ENCODE measurements around the gene SORCS2. TPM values are rescaled to one million over a fixed set of nuclear protein-coding genes. Genes with fewer than 3 reads are reported as not detected.

Gene SORCS2
- polyA plus RNA-seq, 1 of the 3 experiments (the other 2 are of a cell fraction), result 1.6 TPM

- no peak overlapping the region for H2AFZ ChIP-seq (ENCODE audit: low read depth)
- H3K4me2 ChIP-seq, result no peak overlapping the region
- H3K9me3 ChIP-seq, result no peaks in the 10 kb centered on the region
- H3K9ac ChIP-seq, result no peak overlapping the region
- H3K36me3 ChIP-seq (replicated peaks in 1 of 2; ENCODE audit: control insufficient read depth in 1 of 2, insufficient read depth in 2 of 2, low read length in 1 of 2), result no peaks in the 10 kb centered on the region
- DNase-seq, result peak; percentile 61
- peak overlapping the region in 1 of 2 experiments; percentile 48; a peak in 1 of 4 replicates for H3K27ac ChIP-seq (ENCODE audit: low read depth in 2 of 2, low read length in 1 of 2)
- H3K9me2 ChIP-seq, result no peaks in the 10 kb centered on the region
- ChIA-PET CTCF (interaction anchor here (0.6 kb wide), 1 partner anchor 587 kb away, joined by 4 read pairs; no protein-coding TSS in a partner anchor), POLR2A (no interaction called here)
- WGBS (ENCODE audit: low lambda C conversion rate), result 50% methylated on average over 7 of the region's 7 CpGs
- H3F3A ChIP-seq (replicated peaks; ENCODE audit: insufficient read depth), result no peaks in the 10 kb centered on the region
- TF ChIP-seq EP300 (IDR thresholded peaks at IDR 0.05; ENCODE audit: borderline replicate concordance in 1 of 2, low read depth in 1 of 2, low read length in 1 of 2) (peak in 1 of 2 experiments; percentile 7; a peak in 1 of 4 replicates), MAX (IDR thresholded peaks at IDR 0.05; ENCODE audit: low read depth) (no peak)
- no peaks in the 10 kb centered on the region for H3K79me2 ChIP-seq (ENCODE audit: insufficient read depth)
- H3K27me3 ChIP-seq (ENCODE audit: insufficient read depth), result no peaks in the 10 kb centered on the region
- H3K4me3 ChIP-seq (ENCODE audit: low read depth in 2 of 2, low read length in 1 of 2), result no peak overlapping the region
- peaks cover 0 to 42% of the 10 kb centered on the region in 2 experiments; a peak in 1 of 4 replicates for H3K4me1 ChIP-seq (ENCODE audit: control insufficient read depth in 1 of 2, insufficient read depth in 2 of 2, low read depth in 1 of 2, low read length in 1 of 2)
- no peaks in the 10 kb centered on the region for H4K20me1 ChIP-seq (ENCODE audit: insufficient read depth)
These were observed 319.2 kb downstream of the SORCS2 start for GRCh38 chr4:7511525-7511924.

GRCh38 chr4:7512428-7512827, 320.1 kb downstream of the SORCS2 start:
- Histone ChIP-seq H3K27me3 (ENCODE audit: insufficient read depth) (no peaks in the 10 kb centered on the region), H3F3A (replicated peaks; ENCODE audit: insufficient read depth) (no peaks in the 10 kb centered on the region), H3K4me3 (ENCODE audit: low read depth in 2 of 2, low read length in 1 of 2) (no peak overlapping the region), H3K4me1 (ENCODE audit: control insufficient read depth in 1 of 2, insufficient read depth in 2 of 2, low read depth in 1 of 2, low read length in 1 of 2) (peaks cover 0 to 44% of the 10 kb centered on the region in 2 experiments; a peak in 1 of 4 replicates), H3K9me3 (no peaks in the 10 kb centered on the region), H3K36me3 (replicated peaks in 1 of 2; ENCODE audit: control insufficient read depth in 1 of 2, insufficient read depth in 2 of 2, low read length in 1 of 2) (no peaks in the 10 kb centered on the region), H4K20me1 (ENCODE audit: insufficient read depth) (no peaks in the 10 kb centered on the region), H3K9me2 (no peaks in the 10 kb centered on the region), H3K27ac (ENCODE audit: low read depth in 2 of 2, low read length in 1 of 2) (no peak overlapping the region), H3K79me2 (ENCODE audit: insufficient read depth) (no peaks in the 10 kb centered on the region), H3K9ac (no peak overlapping the region), H3K4me2 (no peak overlapping the region), H2AFZ (ENCODE audit: low read depth) (no peak overlapping the region)
- DNase-seq, result no peak
- ChIA-PET POLR2A (no interaction called here), CTCF (no interaction called here)
- 80% methylated on average over 1 of the region's 5 CpGs for WGBS (ENCODE audit: low lambda C conversion rate)
- TF ChIP-seq YY1 (IDR thresholded peaks at IDR 0.05; ENCODE audit: low read depth) (no peak), IRF3 (IDR thresholded peaks at IDR 0.05; ENCODE audit: low read depth, low read length) (no peak), RFX5 (IDR thresholded peaks at IDR 0.05; ENCODE audit: low read length) (no peak), TCF12 (IDR thresholded peaks at IDR 0.05) (no peak), NFIC (IDR thresholded peaks at IDR 0.05; ENCODE audit: borderline replicate concordance) (no peak)
- TF ChIP-seq, protein P1, sequence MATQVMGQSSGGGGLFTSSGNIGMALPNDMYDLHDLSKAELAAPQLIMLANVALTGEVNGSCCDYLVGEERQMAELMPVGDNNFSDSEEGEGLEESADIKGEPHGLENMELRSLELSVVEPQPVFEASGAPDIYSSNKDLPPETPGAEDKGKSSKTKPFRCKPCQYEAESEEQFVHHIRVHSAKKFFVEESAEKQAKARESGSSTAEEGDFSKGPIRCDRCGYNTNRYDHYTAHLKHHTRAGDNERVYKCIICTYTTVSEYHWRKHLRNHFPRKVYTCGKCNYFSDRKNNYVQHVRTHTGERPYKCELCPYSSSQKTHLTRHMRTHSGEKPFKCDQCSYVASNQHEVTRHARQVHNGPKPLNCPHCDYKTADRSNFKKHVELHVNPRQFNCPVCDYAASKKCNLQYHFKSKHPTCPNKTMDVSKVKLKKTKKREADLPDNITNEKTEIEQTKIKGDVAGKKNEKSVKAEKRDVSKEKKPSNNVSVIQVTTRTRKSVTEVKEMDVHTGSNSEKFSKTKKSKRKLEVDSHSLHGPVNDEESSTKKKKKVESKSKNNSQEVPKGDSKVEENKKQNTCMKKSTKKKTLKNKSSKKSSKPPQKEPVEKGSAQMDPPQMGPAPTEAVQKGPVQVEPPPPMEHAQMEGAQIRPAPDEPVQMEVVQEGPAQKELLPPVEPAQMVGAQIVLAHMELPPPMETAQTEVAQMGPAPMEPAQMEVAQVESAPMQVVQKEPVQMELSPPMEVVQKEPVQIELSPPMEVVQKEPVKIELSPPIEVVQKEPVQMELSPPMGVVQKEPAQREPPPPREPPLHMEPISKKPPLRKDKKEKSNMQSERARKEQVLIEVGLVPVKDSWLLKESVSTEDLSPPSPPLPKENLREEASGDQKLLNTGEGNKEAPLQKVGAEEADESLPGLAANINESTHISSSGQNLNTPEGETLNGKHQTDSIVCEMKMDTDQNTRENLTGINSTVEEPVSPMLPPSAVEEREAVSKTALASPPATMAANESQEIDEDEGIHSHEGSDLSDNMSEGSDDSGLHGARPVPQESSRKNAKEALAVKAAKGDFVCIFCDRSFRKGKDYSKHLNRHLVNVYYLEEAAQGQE (IDR thresholded peaks at IDR 0.05; ENCODE audit: low read depth, low read length), result no peak
- TF ChIP-seq, protein P2, sequence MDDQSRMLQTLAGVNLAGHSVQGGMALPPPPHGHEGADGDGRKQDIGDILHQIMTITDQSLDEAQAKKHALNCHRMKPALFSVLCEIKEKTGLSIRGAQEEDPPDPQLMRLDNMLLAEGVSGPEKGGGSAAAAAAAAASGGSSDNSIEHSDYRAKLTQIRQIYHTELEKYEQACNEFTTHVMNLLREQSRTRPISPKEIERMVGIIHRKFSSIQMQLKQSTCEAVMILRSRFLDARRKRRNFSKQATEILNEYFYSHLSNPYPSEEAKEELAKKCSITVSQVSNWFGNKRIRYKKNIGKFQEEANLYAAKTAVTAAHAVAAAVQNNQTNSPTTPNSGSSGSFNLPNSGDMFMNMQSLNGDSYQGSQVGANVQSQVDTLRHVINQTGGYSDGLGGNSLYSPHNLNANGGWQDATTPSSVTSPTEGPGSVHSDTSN (IDR thresholded peaks at IDR 0.05), result no peak

All from SK-N-SH (cell line).